ENCODE data around the gene MPL. TPM values are rescaled to one million over a fixed set of nuclear protein-coding genes. Genes with fewer than 3 reads are reported as not detected.

MPL gene
- total and polyA plus RNA-seq, 2 of the 8 experiments (the other 6 are each of a cell fraction or from before 2014, with no cell fraction given): 0.08 TPM; not detected in 1

- TF ChIP-seq CHD7 (IDR thresholded peaks at IDR 0.05; ENCODE audit: insufficient replicate concordance, low read length) (no peak), RAD21 (IDR thresholded peaks at IDR 0.05 in 1 of 2, conservative IDR thresholded peaks at IDR 0.05 in 1 of 2; ENCODE audit: low read depth in 2 of 2, low read length in 2 of 2) (no peak), SIN3A (conservative IDR thresholded peaks at IDR 0.05 in 1 of 2, IDR thresholded peaks at IDR 0.05 in 1 of 2; ENCODE audit: low read depth in 1 of 2, low read length in 2 of 2) (no peak), KDM1A (IDR thresholded peaks at IDR 0.05; ENCODE audit: borderline replicate concordance, low read length) (peak; percentile 87; the same call in 1 of the 2 replicates)
These were observed 9.9 kb upstream of the MPL start (continued) for GRCh38 chr1:43327549-43328292.
